ACHN (cell line): ENCODE data around the gene KIF2A.

Experiments
- DNase-seq: peaks from one replicate; pipeline ENCODE4 v3.0.0-alpha.2; 2015
- in situ Hi-C: cut with HindIII; loops from 2 replicates; pipeline ENCODE4 v1.10.0; 2017; ENCODE audit warnings: low sequenced_read_pairs, low pct_ligation_motif_present, low pct_unique_long_range_greater_than_20kb

The KIF2A gene

GRCh38 chr5:62305715-62306322 lies at the start of gene KIF2A:
Gene KIF2A, plus strand, starts transcription at chr5:62306206. Its CDS starts 267 bp downstream, at chr5:62306473.
- DNase-seq = peak; percentile 94
- in situ Hi-C loops = no loop called here

- DNase-seq = no peak
- in situ Hi-C loops = no loop called here
Measured at GRCh38 chr5:62257020-62257367, 49.0 kb upstream of the KIF2A start.

- no peak for DNase-seq
- in situ Hi-C loops = no loop called here
Measured at GRCh38 chr5:62258654-62259053, 47.4 kb upstream of the KIF2A start.

- in situ Hi-C loops = no loop called here
- no peak for DNase-seq
Measured at GRCh38 chr5:62259699-62260250, 46.2 kb upstream of the KIF2A start.

- in situ Hi-C loops = no loop called here
- no peak for DNase-seq
Measured at GRCh38 chr5:62260513-62260912, 45.5 kb upstream of the KIF2A start.

GRCh38 chr5:62263401-62263800 lies 42.6 kb upstream of the KIF2A start:
- no peak for DNase-seq
- in situ Hi-C loops = no loop called here

GRCh38 chr5:62265648-62266112 lies 40.3 kb upstream of the KIF2A start:
- in situ Hi-C loops = no loop called here
- DNase-seq = no peak

GRCh38 chr5:62266573-62266972 lies 39.4 kb upstream of the KIF2A start:
- DNase-seq = no peak
- in situ Hi-C loops = no loop called here

- DNase-seq = peak; percentile 62
Measured at GRCh38 chr5:62268234-62268633, 37.8 kb upstream of the KIF2A start.

GRCh38 chr5:62268792-62269191 lies 37.2 kb upstream of the KIF2A start:
- in situ Hi-C loops = no loop called here
- DNase-seq = no peak

More at GRCh38 chr5:62268234-62268633, 37.8 kb upstream of the KIF2A start:
- in situ Hi-C loops = no loop called here

- in situ Hi-C loops = no loop called here
- no peak for DNase-seq
Measured at GRCh38 chr5:62271370-62271769, 34.6 kb upstream of the KIF2A start.

GRCh38 chr5:62271870-62272269 lies 34.1 kb upstream of the KIF2A start:
- in situ Hi-C loops = no loop called here
- DNase-seq = no peak

- in situ Hi-C loops = no loop called here
- DNase-seq = no peak
Measured at GRCh38 chr5:62273687-62274086, 32.3 kb upstream of the KIF2A start.

GRCh38 chr5:62275581-62275980 lies 30.4 kb upstream of the KIF2A start:
- DNase-seq = no peak
- in situ Hi-C loops = no loop called here

- in situ Hi-C loops = no loop called here
- no peak for DNase-seq
Measured at GRCh38 chr5:62281411-62281810, 24.6 kb upstream of the KIF2A start.

- DNase-seq = no peak
- in situ Hi-C loops = no loop called here
Measured at GRCh38 chr5:62282064-62282463, 23.9 kb upstream of the KIF2A start.

GRCh38 chr5:62283005-62283404 lies 23.0 kb upstream of the KIF2A start:
- in situ Hi-C loops = no loop called here
- no peak for DNase-seq

- in situ Hi-C loops = no loop called here
- DNase-seq = no peak
Measured at GRCh38 chr5:62283861-62284260, 22.1 kb upstream of the KIF2A start.

- no peak for DNase-seq
- in situ Hi-C loops = no loop called here
Measured at GRCh38 chr5:62284946-62285891, 20.8 kb upstream of the KIF2A start.

- in situ Hi-C loops = no loop called here
- no peak for DNase-seq
Measured at GRCh38 chr5:62286834-62287233, 19.2 kb upstream of the KIF2A start.
